Measurements from ENCODE around the gene MEOX1.
"Not testable (repeated sequence)": the region's sequence is repeated elsewhere in the genome, so short reads cannot be mapped to it uniquely, and the experiment has no call there.

Gene MEOX1

DNA sequence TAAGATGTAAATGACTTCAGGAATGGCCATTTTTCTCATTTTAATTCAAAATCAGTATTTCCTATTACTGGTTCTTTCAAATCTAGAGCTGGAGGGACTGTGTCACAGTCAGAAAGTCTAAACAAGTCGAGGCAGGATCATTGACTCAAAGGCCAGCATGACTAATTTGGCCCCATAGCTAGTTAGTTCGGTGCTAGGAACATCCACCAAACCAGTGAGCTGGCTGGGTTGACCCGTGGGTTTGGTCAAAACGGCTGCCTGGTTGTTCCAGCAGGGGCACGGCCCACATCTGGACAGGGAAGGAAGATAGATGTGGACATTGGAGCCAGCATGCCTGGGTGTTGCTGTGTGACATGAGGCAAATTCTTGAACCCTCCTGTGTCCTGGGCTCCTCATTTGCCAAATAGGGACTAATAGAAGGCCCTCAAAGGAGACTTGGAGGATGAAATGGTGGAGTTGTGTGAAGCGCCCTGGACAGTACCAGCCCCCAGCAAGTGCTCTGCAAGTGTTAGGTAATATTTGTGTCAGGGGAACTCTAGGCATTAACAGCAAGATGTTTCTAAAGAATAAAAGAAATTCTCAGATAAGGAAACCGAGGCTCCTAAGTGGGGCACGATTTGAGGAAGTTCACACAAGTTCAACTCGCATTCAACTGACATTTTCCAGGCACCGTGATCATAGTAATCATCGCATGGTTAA lies 46.2 kb downstream of the MEOX1 start:
- no peak for DNase-seq

DNA sequence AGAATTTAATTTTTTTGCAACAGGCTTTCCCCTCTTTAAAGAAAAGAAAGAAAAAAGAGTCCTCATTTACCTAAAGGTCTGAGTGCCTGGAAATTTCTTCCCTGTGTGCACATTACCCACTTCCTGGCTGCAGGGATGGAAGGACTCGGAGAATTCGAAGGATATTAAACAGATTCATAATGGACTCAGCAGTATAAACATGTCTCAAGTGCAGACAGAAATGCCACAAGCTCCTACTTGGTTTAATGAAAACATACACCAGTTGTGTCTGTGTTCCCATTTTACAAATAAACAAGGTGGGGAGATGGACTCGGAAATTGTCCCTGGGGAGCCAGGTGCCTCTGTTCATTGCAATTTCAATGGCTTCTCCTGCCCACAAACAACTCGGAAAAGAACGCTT lies 47.2 kb downstream of the MEOX1 start:
- no peak for DNase-seq

DNA sequence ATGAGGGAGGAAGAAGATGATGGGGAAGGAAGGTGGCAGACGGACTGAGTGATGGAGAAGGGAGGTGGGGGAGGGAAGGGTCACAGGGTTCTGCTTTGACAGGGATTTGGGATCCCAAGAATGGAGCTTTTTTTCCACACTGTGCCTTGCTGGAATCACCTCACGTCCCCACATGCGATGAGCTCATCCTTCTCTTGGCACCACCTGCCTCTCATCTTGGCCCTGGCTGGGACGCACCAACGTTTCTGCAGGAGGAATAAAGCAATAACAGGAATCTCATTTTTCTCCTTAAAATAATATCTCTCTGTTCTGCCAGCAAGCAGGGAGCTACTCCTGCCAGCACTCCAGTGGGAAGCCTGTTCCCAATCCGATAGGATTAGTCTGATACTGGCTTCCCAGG lies 47.8 kb downstream of the MEOX1 start:
- DNase-seq, result no peak

DNA sequence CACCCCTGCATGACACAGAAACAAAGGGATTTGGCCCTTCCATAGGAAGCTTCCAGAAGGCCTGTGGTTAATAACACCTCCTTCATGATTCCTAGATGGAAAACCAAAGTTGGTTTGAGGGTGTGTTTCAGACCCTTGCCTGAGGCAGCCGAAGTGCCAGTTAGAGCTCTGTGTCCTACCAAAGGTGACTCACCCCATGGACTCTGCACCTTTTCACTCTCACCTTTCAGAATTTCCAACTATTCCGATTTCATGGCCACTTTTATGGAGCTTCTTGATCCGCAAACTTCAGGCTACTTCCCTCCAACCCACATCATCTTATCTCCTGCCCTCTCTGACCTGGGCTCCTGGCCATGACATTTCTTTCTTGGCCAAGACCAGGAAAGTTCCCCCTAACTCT lies 49.2 kb downstream of the MEOX1 start:
- DNase-seq, result no peak

DNA sequence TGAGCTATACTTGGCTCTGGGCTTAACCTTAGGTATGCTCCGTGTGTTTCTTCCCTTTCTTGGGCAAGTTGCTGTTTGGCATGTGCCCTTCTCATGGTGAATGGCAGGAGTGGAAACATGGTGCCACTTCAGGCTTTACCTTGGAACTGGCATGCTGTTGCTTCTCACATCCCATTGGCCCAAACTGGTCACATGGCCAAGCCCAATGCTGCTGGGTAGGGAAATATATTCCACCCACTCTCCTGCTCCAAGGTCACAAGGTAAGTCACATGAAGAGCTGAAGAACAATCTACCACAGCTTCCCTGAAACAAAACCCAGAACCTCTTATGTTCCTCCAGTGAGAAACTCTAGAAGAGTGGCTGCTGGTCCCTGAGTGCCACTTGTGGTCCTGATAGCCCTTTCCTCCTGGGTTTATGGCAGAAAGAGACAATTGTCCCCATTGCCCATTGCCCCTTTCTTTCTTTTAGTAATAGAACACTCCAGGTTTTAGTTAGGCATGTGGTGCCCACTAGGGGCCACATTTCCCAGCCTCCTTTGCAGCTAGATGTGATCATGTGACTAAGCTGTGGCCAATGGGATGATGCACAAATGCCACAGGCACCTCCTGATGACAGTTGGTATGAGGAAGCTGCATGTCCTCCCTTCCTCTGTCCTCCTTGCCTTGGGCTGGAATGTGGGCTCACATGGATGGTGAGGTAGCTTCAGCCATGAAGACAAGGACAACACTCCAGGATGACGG lies 50.3 kb downstream of the MEOX1 start:
- no peak for DNase-seq

DNA sequence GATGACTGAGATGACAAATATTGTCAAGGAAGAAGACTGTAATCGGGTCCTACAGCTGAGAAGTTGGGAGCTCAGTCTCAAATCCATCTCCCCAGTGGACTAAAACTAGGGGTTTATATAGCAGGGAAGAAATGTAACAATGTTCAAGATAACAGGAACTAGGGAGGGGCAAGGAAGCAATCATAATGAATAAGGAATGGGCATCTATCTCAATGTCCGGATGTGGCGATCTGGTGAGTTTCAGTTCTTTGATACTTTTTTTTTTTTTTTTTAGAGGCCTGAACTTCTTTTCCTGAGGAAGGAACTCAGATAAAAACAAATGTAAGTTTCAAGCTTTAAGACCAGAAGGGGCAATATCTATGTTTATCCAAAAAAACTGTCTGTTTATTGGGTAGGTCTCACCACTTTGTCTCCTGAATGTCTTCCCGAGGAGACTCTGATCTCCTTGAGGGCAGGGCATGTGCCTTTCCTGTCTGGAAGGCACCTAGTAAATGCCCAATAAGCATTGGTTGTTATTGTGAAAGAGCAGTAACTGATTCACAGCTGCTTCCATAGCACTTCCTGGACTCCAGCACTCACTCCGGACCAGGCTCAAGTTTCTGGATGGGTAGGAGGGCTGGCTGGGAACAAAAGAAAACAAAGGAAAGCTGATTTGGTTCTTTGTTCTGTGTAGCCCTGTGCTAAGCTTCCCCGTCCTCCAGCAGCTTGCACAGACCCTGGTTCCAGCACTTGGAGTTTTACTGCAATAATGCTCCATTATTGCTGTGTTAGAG lies 51.9 kb downstream of the MEOX1 start:
- no peak for DNase-seq

DNA sequence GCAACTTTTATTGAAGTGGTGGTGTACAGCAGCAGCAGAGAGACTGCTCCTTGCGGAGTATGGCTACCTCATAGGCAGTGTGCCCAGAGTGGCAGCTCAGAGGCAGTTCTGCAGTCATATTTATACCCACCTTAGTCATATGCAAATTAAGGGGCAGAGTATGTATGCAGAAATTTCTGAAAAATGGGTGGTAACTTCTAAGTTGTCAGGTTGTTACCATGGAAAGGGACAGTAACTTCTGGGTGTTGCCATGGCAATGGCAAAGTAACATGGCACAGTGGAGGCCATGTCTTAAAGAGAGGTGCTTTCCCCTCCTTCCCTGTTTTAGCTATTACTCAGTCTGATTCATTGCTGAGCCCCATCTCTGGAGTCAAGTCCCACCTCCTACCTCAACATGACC lies 53.4 kb downstream of the MEOX1 start:
- peak; percentile 67 for DNase-seq

DNA sequence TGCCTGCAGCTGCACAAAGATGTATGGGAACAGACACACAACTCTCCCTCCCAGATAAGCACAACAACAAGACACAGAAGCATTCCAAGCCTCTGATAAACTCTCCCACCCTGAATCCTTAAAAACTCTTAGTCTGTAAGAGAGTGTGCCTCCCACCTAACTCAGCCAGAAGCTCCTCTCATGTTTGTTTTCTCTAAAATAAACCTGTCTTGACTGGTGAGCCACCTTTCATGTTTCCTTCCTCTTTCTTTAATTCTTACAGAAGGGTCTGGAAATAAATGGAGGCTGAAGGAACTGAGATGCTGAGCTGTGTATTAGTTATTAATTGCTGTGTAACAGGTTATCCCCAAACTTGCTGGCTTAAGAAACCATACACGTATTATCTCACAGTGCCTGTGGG lies 57.2 kb downstream of the MEOX1 start:
- DNase-seq, result no peak

DNA sequence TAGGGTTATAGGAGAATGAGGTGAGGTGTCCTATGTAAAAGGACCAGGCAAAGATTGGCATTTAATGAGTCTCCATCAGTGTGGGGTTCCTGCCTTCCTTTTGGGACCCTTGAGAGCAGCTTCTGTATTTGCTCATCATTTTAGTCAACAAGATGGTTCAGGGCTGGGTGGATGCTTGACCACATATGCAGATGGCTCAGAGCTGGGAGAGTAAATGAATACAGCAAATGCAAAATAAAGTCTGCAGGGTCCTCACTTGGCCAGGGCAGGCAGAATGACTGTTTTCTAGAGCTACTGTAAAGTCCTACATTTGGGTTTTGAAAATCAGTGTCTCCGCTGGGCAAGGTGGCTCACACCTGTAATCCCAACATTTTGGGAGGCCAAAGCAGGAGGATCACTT lies 58.4 kb downstream of the MEOX1 start:
- DNase-seq, result no peak

DNA sequence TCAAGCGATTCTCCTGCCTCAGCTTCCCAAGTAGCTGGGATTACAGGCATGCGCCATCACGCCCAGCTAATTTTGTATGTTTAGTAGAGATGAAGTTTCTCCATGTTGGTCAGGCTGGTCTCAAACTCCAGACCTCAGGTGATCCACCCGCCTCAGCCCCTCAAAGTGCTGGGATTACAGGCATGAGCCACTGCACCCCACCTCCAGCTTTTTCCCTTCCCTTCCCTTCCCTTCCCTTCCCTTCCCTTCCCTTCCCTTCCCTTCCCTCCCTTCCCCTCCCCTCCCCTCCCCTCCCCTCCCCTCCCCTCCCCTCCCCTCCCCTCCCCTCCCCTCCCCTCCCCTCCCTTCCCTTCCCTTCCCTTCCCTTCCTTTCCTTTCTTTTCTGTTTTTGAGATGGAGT lies 59.2 kb downstream of the MEOX1 start:
- DNase-seq, result not testable (repeated sequence)

DNA sequence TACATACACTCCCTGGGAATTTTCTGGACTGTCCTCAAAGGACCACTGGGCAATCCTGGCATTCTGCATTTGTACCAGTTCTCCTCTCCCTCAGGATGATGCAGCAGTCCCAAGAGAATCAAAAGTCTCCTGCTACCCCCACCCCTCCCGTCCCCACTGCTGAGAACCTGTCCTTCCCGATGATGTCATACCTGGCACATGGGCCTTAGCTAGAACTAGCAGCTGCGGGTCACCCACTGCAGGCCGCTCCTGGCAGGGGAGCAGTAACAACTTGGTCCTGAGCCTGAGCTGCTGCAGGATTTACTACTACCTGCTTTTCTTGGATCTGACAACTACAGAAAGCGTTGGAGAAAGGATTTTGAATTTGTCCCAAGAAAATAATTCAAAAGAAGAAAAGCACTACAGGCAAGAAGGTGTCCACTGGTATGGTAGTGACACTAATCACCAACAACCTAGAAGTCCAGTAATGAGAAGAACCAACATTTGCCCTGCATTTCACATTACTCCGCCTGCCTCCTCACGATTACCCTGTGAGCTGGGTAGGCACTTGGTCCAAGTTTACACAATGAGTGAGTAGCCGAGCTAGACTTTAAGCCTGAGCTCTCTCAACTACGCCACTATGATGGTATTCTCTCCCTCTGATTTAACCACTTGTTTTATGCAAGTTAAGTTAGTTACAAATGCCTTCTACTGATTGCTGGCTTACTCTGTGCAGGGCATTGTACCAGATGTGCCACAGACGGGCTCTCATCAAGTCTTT lies 60.3 kb downstream of the MEOX1 start:
- DNase-seq, result no peak

DNA sequence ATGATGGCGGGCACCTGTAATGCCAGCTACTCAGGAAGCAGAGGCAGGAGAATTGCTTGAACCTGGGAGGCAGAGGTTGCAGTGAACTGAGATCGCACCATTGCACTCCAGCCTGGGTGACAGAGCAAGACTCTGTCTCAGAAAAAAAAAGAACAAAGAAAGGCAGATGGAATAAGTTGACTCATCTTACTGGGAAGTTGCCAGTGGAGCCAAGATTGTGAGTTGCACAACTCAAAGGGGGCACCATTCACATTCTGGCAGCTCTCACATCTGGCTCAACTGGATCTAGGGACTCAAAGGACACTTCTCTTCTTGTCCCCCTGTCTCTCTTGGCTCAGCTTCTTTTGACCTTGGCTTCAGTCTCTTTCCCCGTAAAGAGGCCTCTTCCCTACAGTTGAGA lies 61.9 kb downstream of the MEOX1 start:
- no peak for DNase-seq

DNA sequence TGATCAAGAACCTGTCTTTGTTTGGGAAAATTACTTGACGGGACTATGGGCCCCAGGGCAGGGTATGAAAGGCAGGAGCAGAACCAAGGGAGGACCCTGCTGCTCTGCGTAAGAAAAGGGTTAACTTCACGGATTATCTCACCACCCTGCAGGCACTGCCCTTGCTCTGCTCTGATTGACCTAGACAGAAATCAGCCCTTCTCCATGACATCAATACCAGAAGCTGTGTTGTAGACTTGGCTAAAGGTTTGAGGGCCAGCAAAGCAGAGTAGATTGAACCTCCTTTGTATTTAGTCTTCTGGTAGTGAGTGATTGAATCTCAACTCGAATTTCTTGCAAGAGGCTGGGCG lies 62.7 kb downstream of the MEOX1 start:
- no peak for DNase-seq

DNA sequence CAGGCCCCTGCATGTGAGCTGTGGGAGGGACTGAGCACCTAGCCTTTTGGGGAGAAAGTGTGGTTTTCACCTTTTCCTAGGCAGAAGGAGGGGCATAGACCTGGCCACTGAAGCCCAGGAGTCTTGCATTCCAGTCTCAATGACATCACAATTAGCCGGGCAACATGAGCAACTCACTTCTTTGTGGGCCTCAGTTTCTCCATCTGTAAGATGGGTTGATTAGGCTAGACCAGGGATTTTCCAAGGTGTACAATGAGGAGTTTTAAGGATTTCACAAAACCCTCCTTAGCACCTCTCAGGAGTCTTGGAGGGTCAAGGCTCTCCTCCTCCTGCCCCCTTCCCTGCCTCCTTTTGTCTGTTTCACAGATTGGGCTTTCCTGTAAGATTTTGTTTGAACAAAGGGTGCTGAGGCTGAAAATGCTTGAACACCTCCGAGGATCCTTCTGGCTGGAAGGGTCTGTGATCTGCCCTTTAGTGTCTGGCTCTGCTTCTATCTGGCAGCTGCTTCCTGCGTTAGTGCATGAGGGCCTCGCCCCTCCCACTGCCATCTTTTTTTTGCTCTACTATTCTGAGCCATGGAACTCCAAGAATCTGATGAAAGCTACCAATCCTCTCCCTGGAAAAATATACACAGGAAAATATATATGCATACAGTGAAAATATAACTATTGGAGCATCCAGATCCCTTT lies 63.2 kb downstream of the MEOX1 start:
- DNase-seq, result no peak

DNA sequence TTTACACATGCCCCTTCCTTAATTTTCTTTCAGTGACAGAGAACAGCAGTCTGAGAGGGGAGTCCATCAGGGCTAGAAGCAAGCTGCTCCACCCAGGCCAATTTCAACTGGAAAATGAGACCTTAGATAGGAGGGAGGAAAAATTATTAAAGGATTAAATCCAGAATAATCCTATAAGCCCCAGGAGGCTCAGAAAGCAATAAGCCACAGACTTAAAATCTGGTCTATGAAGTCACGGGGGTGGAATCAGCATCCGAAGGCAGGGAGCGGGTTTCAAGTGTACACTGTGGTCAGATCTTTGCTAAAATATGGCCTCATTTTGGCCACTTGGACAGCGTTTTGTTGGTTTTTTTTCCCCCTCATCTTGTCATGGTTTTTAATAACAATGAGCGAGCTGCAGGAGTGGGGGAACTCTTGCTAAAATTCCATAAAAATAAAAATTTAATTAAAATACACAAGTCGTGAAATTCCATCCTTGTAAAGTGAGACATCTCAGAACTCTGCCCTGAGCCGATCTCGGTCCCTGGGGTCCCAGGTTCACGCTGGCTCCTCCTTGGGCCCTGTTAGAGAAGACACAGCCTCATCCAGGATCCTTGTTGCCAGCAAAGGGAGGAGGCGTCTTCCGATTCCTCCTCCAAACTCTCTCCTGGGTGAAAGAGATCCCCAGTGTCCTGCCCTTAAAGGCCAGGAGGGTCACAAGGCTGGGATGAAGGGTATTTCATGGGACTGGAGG lies 63.9 kb downstream of the MEOX1 start:
- DNase-seq, result no peak

DNA sequence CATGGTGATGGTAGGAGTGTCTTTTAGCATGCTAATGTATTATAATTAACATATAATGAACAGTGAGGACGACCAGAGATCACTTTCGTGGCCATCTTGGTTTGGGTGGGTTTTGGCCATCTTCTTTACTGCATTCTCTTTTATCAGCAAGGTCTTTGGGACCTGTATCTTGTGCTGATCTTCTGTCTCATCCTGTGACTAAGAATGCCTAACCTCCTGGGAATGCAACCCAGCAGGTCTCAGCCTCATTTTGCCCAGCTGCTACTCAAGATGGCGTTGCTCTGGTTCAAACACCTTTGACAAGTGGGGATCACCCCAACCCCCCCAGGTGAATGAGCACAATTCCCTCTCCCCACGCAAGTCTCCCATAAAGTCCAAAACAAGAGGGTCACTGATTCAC lies 66.3 kb downstream of the MEOX1 start:
- no peak for DNase-seq

DNA sequence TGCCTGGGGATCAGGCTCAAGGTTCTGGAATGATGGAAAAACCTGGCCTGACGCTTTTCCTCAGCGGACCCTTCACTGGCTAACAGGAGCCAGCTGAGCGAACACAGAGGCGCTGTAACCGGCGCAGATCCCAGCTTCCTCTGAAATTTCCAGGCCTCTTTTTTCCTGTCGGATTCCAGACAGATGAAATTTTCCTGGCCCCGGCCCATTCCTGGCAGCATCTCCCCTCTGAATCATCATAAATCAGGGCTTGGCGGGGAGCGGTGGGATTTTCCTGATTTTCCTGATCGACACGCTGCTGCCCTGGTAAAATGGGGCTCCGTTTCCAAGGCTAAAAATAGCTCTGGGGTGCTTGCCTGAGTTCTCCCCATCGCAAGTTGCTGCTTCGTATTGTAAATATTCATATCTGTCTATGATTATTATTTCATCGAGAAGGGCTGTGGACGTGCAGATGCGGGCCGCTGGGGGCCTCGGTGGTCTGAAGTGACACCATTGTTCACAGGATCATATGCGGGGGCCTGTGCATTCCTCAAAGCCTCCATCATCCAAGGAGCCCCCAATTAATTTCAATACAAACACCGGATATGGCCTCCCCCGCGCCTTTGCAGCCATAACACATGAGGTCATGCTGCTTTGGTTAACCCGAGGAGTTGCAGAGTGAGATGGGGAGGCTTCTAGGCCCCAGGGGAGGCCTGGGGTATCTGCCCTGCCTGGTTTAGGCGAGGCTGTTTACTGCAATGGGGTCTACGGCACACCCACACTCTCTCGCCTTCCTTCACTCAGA lies 69.8 kb downstream of the MEOX1 start:
- DNase-seq, result no peak

DNA sequence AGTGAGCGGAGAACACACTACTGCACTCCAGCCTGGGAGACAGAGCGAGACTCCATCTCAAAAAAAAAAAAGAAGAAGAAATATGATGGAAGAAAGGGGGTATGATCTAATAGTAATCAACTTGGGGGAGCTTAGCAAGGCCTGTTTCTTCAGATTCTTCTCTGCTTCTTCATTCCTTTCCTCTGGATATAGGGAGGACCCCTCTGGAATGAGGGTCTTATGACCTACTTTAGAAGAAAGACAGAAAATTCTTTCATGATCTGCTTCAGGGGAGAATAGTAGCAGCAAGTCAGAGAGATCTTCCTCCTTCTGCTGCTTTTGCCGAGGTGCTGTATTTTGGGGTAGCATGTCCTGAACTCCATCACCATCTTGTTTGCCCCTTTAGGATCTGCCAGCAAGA lies 70.7 kb downstream of the MEOX1 start:
- DNase-seq, result no peak
